Right cardiac atrium (tissue), 5 donors: ENCODE results near the gene CLGN. TPM values are rescaled to one million over a fixed set of nuclear protein-coding genes. Genes with fewer than 3 reads are reported as not detected.

Experiments used
- ATAC-seq, 2 donors: fragments of 200-7000 bp; cut with Tn5 transposase; one replicate each; pipeline versions ENCODE4 v1.8.0 to v1.9.1; 2020; ENCODE audit warnings: moderate library complexity in 2 of 2, mild to moderate bottlenecking in 1 of 2
- DNase-seq, 3 donors: peaks; one replicate each; pipeline ENCODE4 v3.0.0-alpha.2; 2020
- H3K27ac ChIP-seq: one replicate; pipeline ENCODE4 v1.5.1; 2013; ENCODE audit warnings: mild to moderate bottlenecking, low read length, control low read depth, moderate library complexity
- H3K27me3 ChIP-seq: one replicate; pipeline ENCODE4 v1.6.1; 2013; ENCODE audit not compliant: control insufficient read depth, insufficient read depth
- H3K4me1 ChIP-seq: one replicate; pipeline ENCODE4 v1.6.1; 2013; ENCODE audit warnings: low read length; ENCODE audit not compliant: control insufficient read depth, insufficient read depth
- H3K4me3 ChIP-seq: one replicate; pipeline ENCODE4 v1.5.1; 2013; ENCODE audit warnings: low read length, control low read depth
- H3K9me3 ChIP-seq: one replicate; pipeline ENCODE4 v1.6.1; 2013; ENCODE audit warnings: low read length; ENCODE audit not compliant: control insufficient read depth
- WGBS: extraction: QIAGEN DNeasy Blood & Tissue Kit; methylation state at CpG from one replicate; pipeline ENCODE4 v1.1.7; 2013; 5-methylcytosine and 5-hydroxymethylcytosine counted together
- intact Hi-C, 4 donors: fragments of 100-400 bp; cut with DNase I; formaldehyde crosslinking; loops; one replicate each; pipeline versions ENCODE4 v1.11.0 to v1.14.0; 2022 to 2023
- polyA plus RNA-seq: library from polyadenylated mRNA; stranded (reverse); fragments of 200-250 nt; gene quantifications from one replicate; pipeline ENCODE4 v1.2.3, GENCODE V29; 2013
- total RNA-seq, 4 donors: library from RNA; stranded (reverse); fragmentation: NEBNext Ultra II Directional; extraction: Animal tissue kit (Norgen Biotek cat#: 25700); gene quantifications; one replicate each; pipeline ENCODE4 v1.2.1, GENCODE V29; 2021
- donor health status: healthy with polysubstance abuse.
- donor health status: DM: no; HTN: yes; CAD: no.
- donor health status: DM: no; HTN: no; CAD: no.
- donor health status: DM: no; HTN: yes; CAD: no; lungs with severe emphysema.
- donor health status: DM: yes; HTN: yes; CAD: no.

CLGN gene
- total and polyA plus RNA-seq, 5 donors: 76.2 to 106 (median 86.5) TPM

GRCh38 chr4:140357868-140358267 is 69.6 kb downstream of the CLGN start:
- Histone ChIP-seq H3K4me3 (no peak overlapping the region), H3K9me3 (no peaks in the 10 kb centered on the region), H3K27ac (no peak overlapping the region), H3K27me3 (no peaks in the 10 kb centered on the region), H3K4me1 (peaks cover 1% of the 10 kb centered on the region)
- WGBS: 66% methylated on average over 3 of the region's 3 CpGs
- ATAC-seq: no peak
- no peak for DNase-seq
- intact Hi-C loops: loop anchor here in 2 of 4 donors (10.0 kb wide), 2 partner anchors 257 to 497 kb away; no protein-coding TSS in a partner anchor

GRCh38 chr4:140355288-140355687 is 72.2 kb downstream of the CLGN start:
- no peaks in the 10 kb centered on the region for H3K4me1 ChIP-seq
- H3K27ac ChIP-seq: no peak overlapping the region
- no peaks in the 10 kb centered on the region for H3K27me3 ChIP-seq
- ATAC-seq: no peak
- DNase-seq: no peak
- intact Hi-C loops: loop anchor here in 2 of 4 donors (10.0 kb wide), 2 partner anchors 260 to 500 kb away; no protein-coding TSS in a partner anchor
- no peak overlapping the region for H3K4me3 ChIP-seq
- 79% methylated on average over 1 of the region's 1 CpG for WGBS
- no peaks in the 10 kb centered on the region for H3K9me3 ChIP-seq

DNA sequence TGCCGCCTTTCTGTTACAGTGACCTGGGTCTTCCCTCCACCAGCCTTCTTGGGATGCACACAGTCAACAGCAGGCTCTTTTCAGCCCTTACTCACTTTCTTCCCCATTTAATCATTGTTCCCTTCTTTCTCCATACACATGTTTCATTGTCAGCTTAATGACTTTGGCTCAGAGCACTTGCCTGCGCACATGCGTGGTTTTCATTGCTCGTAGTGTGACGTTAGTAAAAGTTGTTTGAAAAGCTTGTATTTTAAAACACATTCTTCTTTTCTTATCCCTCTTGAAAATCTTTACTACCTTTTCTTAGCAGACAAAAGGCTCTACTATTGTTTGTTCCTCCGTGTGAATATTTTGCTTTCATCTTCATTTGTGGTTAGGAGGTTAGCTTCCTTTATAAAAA is 73.7 kb downstream of the CLGN start:
- Histone ChIP-seq H3K4me1 (no peaks in the 10 kb centered on the region), H3K4me3 (no peak overlapping the region), H3K27me3 (no peaks in the 10 kb centered on the region), H3K9me3 (no peaks in the 10 kb centered on the region), H3K27ac (no peak overlapping the region)
- WGBS: 84% methylated on average over 6 of the region's 6 CpGs
- ATAC-seq (no peak), DNase-seq (no peak)
- intact Hi-C loops: loop anchor here in 2 of 4 donors (10.0 kb wide), 2 partner anchors 261 to 501 kb away; no protein-coding TSS in a partner anchor

DNA sequence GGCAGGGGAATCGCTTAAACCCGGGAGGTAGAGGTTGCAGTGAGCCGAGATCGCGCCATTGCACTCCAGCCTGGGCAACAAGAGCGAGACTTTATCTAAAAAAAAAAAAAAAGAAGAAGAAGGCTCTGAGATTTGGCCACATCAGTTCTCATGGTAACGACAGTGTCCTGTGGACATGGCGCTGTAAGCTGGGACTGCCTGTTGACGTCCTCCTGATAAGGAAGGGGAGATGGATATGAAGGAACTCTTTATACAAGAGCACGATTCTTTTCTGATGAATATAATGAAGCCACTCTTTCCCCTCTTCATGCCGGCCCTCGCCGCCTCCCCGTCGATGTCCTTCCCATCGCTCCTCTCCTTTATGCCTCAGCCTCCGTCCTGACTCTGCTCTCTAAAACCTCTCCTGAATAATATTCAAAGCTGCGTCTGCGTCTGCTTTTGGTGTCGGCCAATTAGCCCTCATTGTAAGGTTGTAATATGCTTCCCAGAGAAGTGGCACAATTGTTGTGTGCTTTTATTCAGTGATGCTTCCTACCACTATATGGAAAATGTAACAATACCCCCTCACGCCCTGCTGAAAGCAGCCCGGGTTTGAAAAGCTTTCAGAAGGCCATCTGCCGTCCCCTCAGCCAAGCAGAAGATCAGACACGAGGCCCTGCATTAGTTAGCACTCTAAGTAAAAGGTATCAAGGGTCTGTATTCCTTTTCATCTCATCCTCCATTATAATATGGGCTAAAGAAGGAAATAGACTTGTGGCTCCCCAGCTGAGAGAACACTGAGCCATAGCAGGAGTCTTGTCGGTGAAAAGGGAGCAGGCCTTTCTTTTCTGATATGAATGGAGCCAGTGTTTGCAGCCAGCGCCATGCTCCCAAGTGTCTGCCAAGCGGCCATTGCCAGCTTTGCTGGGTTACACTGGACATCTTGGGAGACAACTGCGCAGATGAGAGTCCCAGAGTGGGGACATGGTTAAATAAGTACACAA is 76.1 kb downstream of the CLGN start:
- H3K9me3 ChIP-seq: no peaks in the 10 kb centered on the region
- no peak overlapping the region for H3K27ac ChIP-seq
- ATAC-seq (no peak), DNase-seq (peak in 1 of 3 donors; percentile 19)
- no peaks in the 10 kb centered on the region for H3K27me3 ChIP-seq
- no peaks in the 10 kb centered on the region for H3K4me1 ChIP-seq
- no peak overlapping the region for H3K4me3 ChIP-seq
- 77% methylated on average over 28 of the region's 28 CpGs for WGBS
- intact Hi-C loops: loop anchor here in 2 of 4 donors (10.0 kb wide), 2 partner anchors 263 to 503 kb away; no protein-coding TSS in a partner anchor

- H3K27me3 ChIP-seq: no peaks in the 10 kb centered on the region
- ATAC-seq: no peak
Observed at GRCh38 chr4:140349816-140350215, 77.6 kb downstream of the CLGN start.

GRCh38 chr4:140346136-140346535 is 81.3 kb downstream of the CLGN start:
- no peaks in the 10 kb centered on the region for H3K9me3 ChIP-seq
- 89% methylated on average over 9 of the region's 9 CpGs for WGBS
- no peak for DNase-seq
- ATAC-seq: no peak
- H3K4me3 ChIP-seq: no peak overlapping the region
- no peak overlapping the region for H3K27ac ChIP-seq
- H3K4me1 ChIP-seq: peaks cover 2% of the 10 kb centered on the region
- intact Hi-C loops: loop anchor here in 1 of 4 donors (10.0 kb wide), 1 partner anchor 499 kb away; no protein-coding TSS in a partner anchor
- no peaks in the 10 kb centered on the region for H3K27me3 ChIP-seq

More at GRCh38 chr4:140349816-140350215, 77.6 kb downstream of the CLGN start:
- intact Hi-C loops: loop anchor here in 2 of 4 donors (10.0 kb wide), 3 partner anchors 265 to 505 kb away; no protein-coding TSS in a partner anchor
- WGBS: 78% methylated on average over 2 of the region's 2 CpGs
- no peak for DNase-seq
- H3K27ac ChIP-seq: no peak overlapping the region
- no peaks in the 10 kb centered on the region for H3K9me3 ChIP-seq
- no peaks in the 10 kb centered on the region for H3K4me1 ChIP-seq
- H3K4me3 ChIP-seq: no peak overlapping the region

- WGBS: 84% methylated on average over 9 of the region's 9 CpGs
- Histone ChIP-seq H3K4me3 (no peak overlapping the region), H3K27ac (no peak overlapping the region), H3K9me3 (no peaks in the 10 kb centered on the region), H3K27me3 (no peaks in the 10 kb centered on the region), H3K4me1 (peaks cover 2% of the 10 kb centered on the region)
- ATAC-seq (no peak), DNase-seq (no peak)
- intact Hi-C loops: loop anchor here in 1 of 4 donors (10.0 kb wide), 1 partner anchor 500 kb away; no protein-coding TSS in a partner anchor
Observed at GRCh38 chr4:140344621-140345020, 82.8 kb downstream of the CLGN start.

GRCh38 chr4:140344101-140344500 is 83.3 kb downstream of the CLGN start:
- WGBS: 83% methylated on average over 3 of the region's 3 CpGs
- intact Hi-C loops: loop anchor here in 1 of 4 donors (10.0 kb wide), 1 partner anchor 501 kb away; no protein-coding TSS in a partner anchor
- DNase-seq (no peak), ATAC-seq (no peak)
- H3K4me1 ChIP-seq: peaks cover 2% of the 10 kb centered on the region
- H3K27ac ChIP-seq: no peak overlapping the region
- no peaks in the 10 kb centered on the region for H3K9me3 ChIP-seq
- no peak overlapping the region for H3K4me3 ChIP-seq
- H3K27me3 ChIP-seq: no peaks in the 10 kb centered on the region

DNA sequence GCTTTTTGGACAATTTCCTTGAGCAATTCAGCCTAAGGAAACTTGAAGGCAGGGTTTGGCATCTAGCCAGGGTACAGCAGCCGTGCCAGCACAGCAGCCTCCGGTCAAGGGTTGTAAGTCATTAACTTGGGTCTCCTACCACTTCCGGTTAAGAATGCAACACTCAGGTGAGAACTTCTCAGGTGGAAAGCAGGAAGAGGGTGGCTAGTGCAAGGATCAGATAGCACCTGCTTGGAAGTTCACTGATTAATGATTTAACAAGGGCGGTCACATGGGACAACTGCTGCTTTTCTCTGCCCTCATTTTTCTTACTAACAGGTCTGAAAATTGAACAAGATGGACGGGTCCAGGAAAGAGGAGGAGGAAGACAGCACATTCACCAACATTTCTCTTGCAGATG is 84.1 kb downstream of the CLGN start:
- DNase-seq (peak in 2 of 3 donors; percentile 31 to 58), ATAC-seq (peak; percentile 19 to 40)
- H3K27me3 ChIP-seq: no peaks in the 10 kb centered on the region
- WGBS: 25% methylated on average over 5 of the region's 5 CpGs
- H3K4me3 ChIP-seq: no peak overlapping the region
- no peaks in the 10 kb centered on the region for H3K9me3 ChIP-seq
- H3K27ac ChIP-seq: no peak overlapping the region
- peaks cover 2% of the 10 kb centered on the region for H3K4me1 ChIP-seq
- intact Hi-C loops: loop anchor here in 1 of 4 donors (10.0 kb wide), 1 partner anchor 501 kb away; no protein-coding TSS in a partner anchor

- WGBS: 87% methylated on average over 1 of the region's 1 CpG
- intact Hi-C loops: loop anchor here in 1 of 4 donors (10.0 kb wide), 1 partner anchor 502 kb away; no protein-coding TSS in a partner anchor
- no peak for ATAC-seq
- Histone ChIP-seq H3K27ac (no peak overlapping the region), H3K4me1 (peaks cover 2% of the 10 kb centered on the region), H3K9me3 (no peaks in the 10 kb centered on the region), H3K4me3 (no peak overlapping the region), H3K27me3 (no peaks in the 10 kb centered on the region)
- DNase-seq: no peak
Observed at GRCh38 chr4:140342620-140343019, 84.8 kb downstream of the CLGN start.
